ENCODE data around the gene CSF1R. TPM values are rescaled to one million over a fixed set of nuclear protein-coding genes. Genes with fewer than 3 reads are reported as not detected.

Gene CSF1R
- total RNA-seq, 1 donor, result 5.2 TPM

DNA sequence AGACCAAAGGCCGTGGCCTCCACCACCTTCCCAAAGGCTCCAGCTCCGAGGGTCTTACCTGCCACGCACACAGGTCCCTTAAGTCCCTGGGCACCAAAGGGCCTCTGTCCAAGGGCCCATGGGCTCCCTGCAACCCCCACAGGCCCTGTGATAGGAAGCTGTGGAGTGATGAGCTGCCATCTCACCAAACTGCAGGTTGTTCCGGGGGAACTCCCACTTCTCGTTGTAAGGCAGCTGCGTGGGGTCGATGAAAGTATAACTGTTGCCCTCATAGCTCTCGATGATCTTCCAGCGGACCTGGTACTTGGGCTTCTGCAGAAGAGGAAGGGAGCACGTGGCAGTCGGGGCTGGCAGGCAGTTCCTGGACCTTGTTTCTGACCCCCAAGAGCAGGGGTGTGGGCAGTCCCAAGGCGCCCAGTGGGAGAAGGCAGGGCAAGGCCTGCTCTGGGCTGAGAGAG is 24.8 kb downstream of the CSF1R start:
- H3K27me3 ChIP-seq (ENCODE audit: insufficient read depth, low read length), result no peaks in the 10 kb centered on the region
- peaks cover 73% of the 10 kb centered on the region for H3K4me1 ChIP-seq (ENCODE audit: insufficient read depth, low read length)
- no peak overlapping the region for H3K4me3 ChIP-seq (ENCODE audit: low read length)
- H3K9me3 ChIP-seq (ENCODE audit: low read depth, low read length), result no peaks in the 10 kb centered on the region

DNA sequence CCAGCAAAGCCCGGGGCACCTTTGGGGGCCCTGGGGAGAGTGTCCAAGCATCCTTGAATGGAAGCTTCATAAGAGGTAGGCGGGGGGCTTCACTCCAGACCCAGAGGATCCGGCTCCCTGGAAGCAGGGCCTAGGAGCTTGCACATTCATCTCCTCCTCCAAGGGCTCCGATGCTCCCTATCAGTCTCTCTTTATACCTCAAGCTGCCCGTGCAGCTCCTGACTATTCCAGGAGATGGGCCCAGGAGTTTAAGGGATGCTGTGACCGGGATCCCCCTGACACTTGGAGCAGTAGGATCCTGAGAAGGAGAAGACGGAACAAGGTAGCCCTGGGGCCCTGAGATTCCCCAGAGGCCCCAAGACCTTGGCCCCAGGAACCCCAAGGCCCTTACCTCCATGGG is 25.9 kb downstream of the CSF1R start:
- H3K27me3 ChIP-seq (ENCODE audit: insufficient read depth, low read length), result no peaks in the 10 kb centered on the region
- H3K9me3 ChIP-seq (ENCODE audit: low read depth, low read length), result no peaks in the 10 kb centered on the region
- peaks cover 62% of the 10 kb centered on the region for H3K4me1 ChIP-seq (ENCODE audit: insufficient read depth, low read length)
- H3K4me3 ChIP-seq (ENCODE audit: low read length), result no peak overlapping the region

DNA sequence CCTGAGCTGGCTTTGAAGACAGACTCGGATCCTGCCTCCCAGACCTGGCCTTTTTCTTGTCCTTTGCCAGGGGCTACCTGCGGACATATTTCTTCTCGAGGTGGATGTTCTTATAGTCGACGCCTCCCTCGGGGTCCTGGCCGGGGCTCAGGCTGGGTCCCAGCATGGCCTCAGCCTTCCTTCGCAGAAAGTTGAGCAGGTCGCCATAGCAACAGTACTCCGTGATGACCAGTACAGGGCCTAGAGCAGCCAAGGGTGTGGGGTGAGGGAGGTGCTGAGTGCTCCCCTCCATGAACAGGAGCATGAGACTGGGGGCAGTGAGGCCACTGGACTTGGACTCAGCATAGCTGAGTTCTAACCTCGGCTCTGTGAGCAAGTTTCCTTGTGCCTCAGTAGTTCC is 26.7 kb downstream of the CSF1R start:
- no peaks in the 10 kb centered on the region for H3K9me3 ChIP-seq (ENCODE audit: low read depth, low read length)
- H3K4me1 ChIP-seq (ENCODE audit: insufficient read depth, low read length), result peaks cover 57% of the 10 kb centered on the region
- no peaks in the 10 kb centered on the region for H3K27me3 ChIP-seq (ENCODE audit: insufficient read depth, low read length)
- no peak overlapping the region for H3K4me3 ChIP-seq (ENCODE audit: low read length)

DNA sequence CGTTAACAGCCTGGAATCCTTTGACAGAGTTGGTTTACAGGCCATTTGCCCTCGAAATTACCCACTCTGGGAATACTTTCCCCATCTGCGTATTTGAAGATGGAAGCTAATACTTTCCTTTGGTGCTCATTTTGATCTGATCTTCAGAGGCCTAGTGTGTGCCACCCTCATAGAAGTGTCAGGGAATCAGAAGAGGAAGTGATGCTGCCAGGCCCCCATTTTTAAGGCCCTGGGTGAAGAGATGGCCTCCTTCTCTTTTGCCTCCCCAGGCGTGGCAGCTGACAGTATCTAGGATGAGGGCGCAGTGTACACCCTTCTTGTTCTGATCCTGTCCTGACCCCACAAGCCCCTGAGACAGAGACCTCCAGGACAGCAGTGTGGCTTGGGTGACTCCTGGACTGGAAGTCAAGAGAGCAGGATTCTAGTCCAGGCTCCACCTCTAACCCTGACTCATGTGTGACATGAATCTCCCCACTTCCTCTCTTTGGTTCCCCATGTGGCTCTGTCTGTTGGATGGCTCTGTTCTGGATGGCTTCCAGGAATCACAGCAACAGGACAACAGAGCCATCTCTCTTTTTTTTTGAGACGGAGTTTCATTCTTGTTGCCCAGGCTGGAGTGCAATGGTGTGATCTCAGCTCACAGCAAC is 27.8 kb downstream of the CSF1R start:
- Histone ChIP-seq H3K4me3 (ENCODE audit: low read length) (no peak overlapping the region), H3K9me3 (ENCODE audit: low read depth, low read length) (no peaks in the 10 kb centered on the region), H3K4me1 (ENCODE audit: insufficient read depth, low read length) (peaks cover 57% of the 10 kb centered on the region), H3K27me3 (ENCODE audit: insufficient read depth, low read length) (no peaks in the 10 kb centered on the region)

DNA sequence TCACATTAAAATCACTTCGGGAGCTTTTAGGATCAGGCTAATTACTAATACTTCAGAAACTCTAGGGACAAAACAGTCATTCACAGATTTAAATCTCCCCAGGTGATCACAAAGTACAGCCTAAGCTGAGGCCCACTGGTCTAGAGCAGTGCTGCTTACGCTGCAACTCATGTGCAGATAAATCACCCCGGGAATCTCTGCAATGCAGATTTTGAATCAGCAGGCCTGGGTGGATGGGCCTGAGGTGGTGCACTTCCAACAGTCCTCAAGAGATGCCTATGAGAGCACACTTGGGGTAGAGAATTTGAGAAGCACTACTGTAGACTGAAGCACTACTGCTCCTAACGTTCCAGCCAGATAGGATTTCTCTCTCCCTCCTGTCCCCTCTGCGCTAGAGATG is 28.4 kb downstream of the CSF1R start:
- H3K9me3 ChIP-seq (ENCODE audit: low read depth, low read length), result no peaks in the 10 kb centered on the region
- H3K4me3 ChIP-seq (ENCODE audit: low read length), result no peak overlapping the region
- H3K4me1 ChIP-seq (ENCODE audit: insufficient read depth, low read length), result peaks cover 57% of the 10 kb centered on the region
- H3K27me3 ChIP-seq (ENCODE audit: insufficient read depth, low read length), result no peaks in the 10 kb centered on the region

DNA sequence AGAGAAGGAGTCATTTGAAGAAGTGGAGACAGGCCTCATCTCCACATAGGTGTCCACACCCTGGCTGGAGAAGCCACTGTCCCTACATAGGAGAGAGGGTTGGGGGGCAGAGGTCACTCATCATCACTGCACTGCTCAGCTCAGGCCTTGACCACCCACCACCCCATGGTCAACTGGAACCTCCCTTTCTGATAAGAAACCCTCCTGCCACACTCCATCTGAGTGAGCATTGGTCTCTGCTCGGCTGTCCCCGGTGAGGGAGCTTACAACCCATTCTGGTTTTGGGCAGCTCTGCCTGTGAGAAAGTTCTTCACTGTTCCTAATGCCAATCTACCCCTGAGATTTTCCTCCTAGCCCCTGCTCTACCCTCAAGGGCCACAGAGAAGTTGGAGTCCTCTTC is 28.8 kb downstream of the CSF1R start:
- H3K4me3 ChIP-seq (ENCODE audit: low read length), result no peak overlapping the region
- H3K4me1 ChIP-seq (ENCODE audit: insufficient read depth, low read length), result peaks cover 57% of the 10 kb centered on the region
- no peaks in the 10 kb centered on the region for H3K9me3 ChIP-seq (ENCODE audit: low read depth, low read length)
- no peaks in the 10 kb centered on the region for H3K27me3 ChIP-seq (ENCODE audit: insufficient read depth, low read length)

DNA sequence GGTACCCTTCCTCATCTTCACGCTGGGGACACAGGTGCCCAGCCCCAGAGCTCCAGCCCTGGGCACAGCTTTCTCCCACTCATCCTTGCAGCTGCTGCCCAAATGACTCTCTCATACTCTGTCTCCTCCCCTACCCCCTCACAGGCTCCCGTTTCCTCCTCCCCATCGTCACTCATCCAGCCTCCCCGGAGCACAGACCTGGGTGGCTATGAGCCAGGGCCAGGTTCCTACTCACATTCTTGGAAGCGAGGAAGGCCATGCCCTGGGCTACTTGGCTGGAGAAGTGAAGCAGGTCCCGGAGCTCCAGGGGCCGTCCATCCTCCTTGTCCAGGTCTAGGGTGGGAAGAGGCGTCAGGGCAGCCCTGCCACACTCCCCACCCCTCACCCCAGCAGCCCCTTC is 29.3 kb downstream of the CSF1R start:
- Histone ChIP-seq H3K9me3 (ENCODE audit: low read depth, low read length) (no peaks in the 10 kb centered on the region), H3K4me3 (ENCODE audit: low read length) (no peak overlapping the region), H3K4me1 (ENCODE audit: insufficient read depth, low read length) (peaks cover 57% of the 10 kb centered on the region), H3K27me3 (ENCODE audit: insufficient read depth, low read length) (no peaks in the 10 kb centered on the region)

DNA sequence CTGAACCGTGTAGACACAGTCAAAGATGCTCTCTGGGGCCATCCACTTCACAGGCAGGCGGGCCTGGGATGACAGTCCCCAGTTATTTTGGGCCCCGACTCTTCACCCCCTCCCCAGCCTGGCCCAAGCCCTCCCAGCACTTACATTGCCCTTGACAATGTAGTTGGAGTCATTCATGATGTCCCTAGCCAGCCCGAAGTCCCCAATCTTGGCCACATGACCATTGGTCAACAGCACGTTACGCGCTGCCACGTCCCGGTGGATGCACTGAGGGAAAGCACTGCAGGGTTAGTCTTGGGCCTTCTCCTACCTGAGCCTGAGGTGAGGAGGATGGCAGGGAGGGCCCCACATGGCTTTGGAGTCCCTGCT is 30.3 kb downstream of the CSF1R start:
- Histone ChIP-seq H3K4me3 (ENCODE audit: low read length) (no peak overlapping the region), H3K27me3 (ENCODE audit: insufficient read depth, low read length) (no peaks in the 10 kb centered on the region), H3K9me3 (ENCODE audit: low read depth, low read length) (no peaks in the 10 kb centered on the region), H3K4me1 (ENCODE audit: insufficient read depth, low read length) (peaks cover 61% of the 10 kb centered on the region)

DNA sequence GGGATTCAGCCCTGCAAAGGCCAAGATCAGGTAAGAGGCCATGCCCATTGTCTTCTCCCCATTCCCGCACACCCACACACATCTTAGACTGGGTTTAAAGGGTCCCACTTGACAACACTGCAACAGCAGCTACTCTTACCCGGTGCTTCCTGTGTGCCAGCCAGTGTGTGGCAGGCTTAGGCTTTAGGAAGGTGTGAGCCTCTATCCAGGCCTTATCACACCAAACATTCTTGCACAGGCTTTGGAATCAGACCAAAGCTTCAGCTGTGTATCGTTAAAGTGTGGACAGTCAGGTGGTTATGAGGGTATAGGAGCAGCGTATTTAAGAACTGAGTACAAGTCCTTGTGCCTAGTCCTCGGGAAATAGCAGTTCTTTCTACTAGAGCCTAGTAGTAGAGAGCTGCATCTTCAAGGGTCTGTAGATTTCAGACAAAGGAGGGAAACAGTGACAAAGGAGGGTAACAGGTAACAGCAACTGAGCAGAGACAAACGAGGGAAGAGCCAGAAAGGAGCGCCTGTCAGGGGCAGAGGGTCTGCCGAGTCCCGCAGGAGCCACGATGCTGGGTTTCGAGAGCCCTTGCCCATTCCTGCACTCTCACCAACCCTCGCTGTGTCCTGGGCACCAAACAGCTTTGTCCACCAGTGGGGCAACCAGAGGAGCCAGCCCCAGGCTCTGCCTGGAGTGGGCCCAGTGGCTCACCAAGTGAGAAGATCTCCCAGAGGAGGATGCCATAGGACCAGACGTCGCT is 30.9 kb downstream of the CSF1R start:
- Histone ChIP-seq H3K9me3 (ENCODE audit: low read depth, low read length) (no peaks in the 10 kb centered on the region), H3K27me3 (ENCODE audit: insufficient read depth, low read length) (no peaks in the 10 kb centered on the region), H3K4me1 (ENCODE audit: insufficient read depth, low read length) (peaks cover 67% of the 10 kb centered on the region), H3K4me3 (ENCODE audit: low read length) (no peak overlapping the region)

DNA sequence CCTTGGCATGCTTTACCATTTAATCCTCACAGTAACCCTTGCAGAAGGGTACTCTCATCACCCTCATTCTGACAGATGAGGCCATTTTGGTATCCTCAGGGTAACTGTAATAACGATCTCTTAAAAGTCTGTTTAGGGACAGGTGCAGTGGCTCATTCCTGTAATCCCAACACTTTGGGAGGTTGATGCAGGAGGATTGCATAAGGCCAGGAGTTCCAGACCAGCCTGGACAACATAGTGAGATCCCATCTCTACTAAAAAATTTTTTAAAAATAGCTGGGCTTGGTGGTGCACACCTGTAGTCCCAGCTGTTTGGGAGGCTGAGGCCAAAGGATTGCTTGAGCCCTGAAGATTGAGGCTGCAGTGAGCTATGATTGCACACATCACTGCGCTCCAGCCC is 31.8 kb downstream of the CSF1R start:
- H3K27me3 ChIP-seq (ENCODE audit: insufficient read depth, low read length), result no peaks in the 10 kb centered on the region
- H3K4me3 ChIP-seq (ENCODE audit: low read length), result no peak overlapping the region
- peaks cover 63% of the 10 kb centered on the region for H3K4me1 ChIP-seq (ENCODE audit: insufficient read depth, low read length)
- no peaks in the 10 kb centered on the region for H3K9me3 ChIP-seq (ENCODE audit: low read depth, low read length)

DNA sequence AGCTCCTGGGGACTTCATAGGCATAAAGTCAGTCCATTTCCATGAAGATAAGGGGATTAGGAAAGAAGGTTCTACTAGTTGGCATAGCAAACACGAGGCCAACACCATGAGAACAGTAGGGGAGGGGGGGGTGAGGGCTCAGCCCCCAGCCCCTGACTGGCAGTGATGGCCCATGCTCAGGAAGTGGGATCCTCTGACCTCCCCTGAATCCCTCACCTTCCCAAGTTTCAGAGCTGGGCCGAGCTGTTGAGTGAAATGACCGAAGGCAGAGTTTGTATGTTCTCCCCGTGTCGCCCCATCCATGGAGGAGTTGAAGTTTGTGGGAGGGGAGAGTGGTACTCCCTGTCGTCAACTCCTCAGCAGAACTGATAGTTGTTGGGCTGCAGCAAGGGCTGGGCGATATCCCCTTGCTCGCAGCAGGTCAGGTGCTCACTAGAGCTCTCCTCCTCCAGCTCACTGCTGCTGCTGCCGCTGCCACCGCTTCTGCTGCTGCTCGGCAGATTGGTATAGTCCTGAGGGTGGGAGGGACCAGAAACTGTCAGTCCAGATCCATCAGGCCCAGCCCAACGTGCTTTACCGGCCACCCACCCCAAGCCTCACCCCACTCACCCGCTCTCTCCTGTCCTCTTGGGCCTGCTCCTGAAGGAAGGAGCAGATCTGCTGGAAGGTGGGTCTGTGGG is 32.5 kb downstream of the CSF1R start:
- Histone ChIP-seq H3K4me1 (ENCODE audit: insufficient read depth, low read length) (peaks cover 56% of the 10 kb centered on the region), H3K9me3 (ENCODE audit: low read depth, low read length) (no peaks in the 10 kb centered on the region)

DNA sequence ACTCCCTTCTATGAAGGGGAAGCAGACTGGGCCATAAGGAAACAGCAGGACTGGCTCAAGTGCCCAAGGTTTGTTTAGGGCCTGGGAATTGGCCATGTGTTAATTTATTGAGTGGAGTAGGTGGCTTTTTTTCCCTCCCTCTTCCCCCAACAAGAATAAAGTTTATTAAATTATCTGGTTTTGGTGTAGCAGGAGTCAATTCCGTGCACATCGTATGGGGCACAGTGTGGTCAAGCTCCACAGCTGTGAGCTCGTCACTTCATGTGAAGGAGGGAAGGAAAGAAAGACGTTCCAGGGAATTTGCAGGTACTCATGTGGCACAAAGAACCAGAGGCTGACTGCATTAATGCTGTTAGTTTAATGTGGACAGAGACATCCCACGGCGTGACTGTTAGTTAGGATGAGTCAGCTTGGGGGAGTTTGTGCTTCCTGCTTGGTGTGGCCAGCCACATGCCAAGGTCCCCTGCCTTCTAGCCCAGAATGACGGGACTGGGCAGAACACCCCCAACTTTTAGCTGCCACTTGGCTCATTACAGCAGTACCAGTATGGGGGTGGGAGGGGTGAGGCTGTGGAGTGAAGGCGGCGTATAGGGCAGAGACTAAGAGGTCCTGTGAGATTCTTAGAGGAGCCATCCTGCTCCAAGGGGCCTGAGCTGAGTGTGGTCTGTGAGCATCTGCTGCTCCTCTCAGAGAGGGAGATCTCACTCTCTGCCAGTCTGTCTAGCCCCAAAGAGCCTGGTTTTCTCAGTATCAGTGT is 33.2 kb downstream of the CSF1R start:
- Histone ChIP-seq H3K27me3 (ENCODE audit: insufficient read depth, low read length) (no peaks in the 10 kb centered on the region), H3K9me3 (ENCODE audit: low read depth, low read length) (no peaks in the 10 kb centered on the region), H3K4me3 (ENCODE audit: low read length) (no peak overlapping the region), H3K4me1 (ENCODE audit: insufficient read depth, low read length) (peaks cover 49% of the 10 kb centered on the region)

More for the DNA sequence above, 32.5 kb downstream of the CSF1R start:
- Histone ChIP-seq H3K27me3 (ENCODE audit: insufficient read depth, low read length) (no peaks in the 10 kb centered on the region), H3K4me3 (ENCODE audit: low read length) (no peak overlapping the region)

DNA sequence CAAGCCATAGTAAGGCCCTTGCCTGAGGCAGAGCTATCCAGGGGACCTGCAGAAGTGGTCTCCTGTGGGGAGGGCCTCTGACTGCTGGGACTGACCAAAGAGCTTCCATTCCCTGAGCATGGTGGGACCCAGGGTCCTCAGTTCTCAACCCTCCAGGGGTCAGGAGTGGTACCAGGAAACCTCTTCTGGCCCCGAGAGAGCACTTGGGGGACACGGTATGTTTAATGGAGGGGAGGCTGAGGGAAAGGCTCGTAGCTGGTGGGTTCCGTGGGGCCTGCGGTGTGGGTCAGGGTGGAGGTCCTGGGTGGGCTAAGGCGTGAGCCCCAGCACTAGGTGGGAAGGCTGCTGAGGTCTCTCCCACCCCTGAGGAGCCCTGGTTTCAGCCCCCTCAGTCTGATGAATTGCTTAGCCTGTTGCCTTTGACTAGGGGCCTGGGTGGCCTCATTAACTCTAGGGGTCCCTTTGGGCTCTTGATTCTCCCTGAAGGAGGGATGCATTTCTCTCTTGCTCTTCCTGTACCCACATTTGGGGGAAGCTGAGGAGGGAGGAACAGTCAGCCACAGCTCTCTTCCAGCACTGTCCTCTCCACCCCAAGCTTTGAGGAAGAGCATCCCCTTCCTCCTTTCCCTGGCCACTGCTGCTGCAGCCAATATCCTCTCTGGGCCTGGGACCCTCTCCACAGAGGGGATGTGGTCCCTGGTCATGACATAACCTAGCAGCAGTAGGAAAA is 34.0 kb downstream of the CSF1R start:
- Histone ChIP-seq H3K4me1 (ENCODE audit: insufficient read depth, low read length) (peaks cover 45% of the 10 kb centered on the region), H3K9me3 (ENCODE audit: low read depth, low read length) (no peaks in the 10 kb centered on the region), H3K27me3 (ENCODE audit: insufficient read depth, low read length) (no peaks in the 10 kb centered on the region), H3K4me3 (ENCODE audit: low read length) (no peak overlapping the region)

DNA sequence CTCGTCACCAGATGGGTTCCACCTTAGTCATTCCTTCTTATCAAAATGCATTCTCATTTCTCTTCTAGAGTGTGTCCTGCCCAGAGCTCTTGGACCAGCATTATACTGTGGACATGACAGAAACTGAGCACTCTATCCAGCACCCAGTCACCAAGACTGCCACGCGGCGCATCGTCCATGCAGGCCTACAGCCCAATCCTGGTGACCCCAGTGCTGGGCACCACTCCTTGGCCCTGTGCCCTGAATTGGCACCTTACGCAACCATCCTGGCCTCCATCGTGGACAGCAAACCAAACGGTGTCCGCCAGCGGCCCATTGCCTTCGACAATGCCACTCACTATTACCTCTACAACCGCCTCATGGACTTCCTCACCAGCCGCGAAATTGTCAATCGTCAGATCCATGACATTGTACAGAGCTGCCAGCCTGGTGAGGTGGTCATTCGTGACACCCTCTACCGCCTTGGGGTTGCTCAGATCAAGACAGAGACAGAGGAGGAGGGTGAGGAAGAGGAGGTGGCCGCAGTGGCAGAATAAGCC is 34.6 kb downstream of the CSF1R start:
- H3K4me3 ChIP-seq (ENCODE audit: low read length), result no peak overlapping the region
- peaks cover 45% of the 10 kb centered on the region for H3K4me1 ChIP-seq (ENCODE audit: insufficient read depth, low read length)
- no peaks in the 10 kb centered on the region for H3K27me3 ChIP-seq (ENCODE audit: insufficient read depth, low read length)
- no peaks in the 10 kb centered on the region for H3K9me3 ChIP-seq (ENCODE audit: low read depth, low read length)
